Sciatic nerve (tissue), 2 donors: ENCODE results near the gene SYT13. TPM values are rescaled to one million over a fixed set of nuclear protein-coding genes. Genes with fewer than 3 reads are reported as not detected.

Source experiments
- ATAC-seq: fragments of 200-7000 bp; cut with Tn5 transposase; one replicate; pipeline ENCODE4 v1.9.1; 2020; ENCODE audit warnings: mild to moderate bottlenecking, moderate library complexity
- DNase-seq: peaks from one replicate; pipeline ENCODE4 v3.0.0-alpha.2; 2020; ENCODE audit warnings: low spot score
- intact Hi-C: fragments of 100-400 bp; cut with DNase I; formaldehyde crosslinking; loops from one replicate; pipeline ENCODE4 v1.14.2; 2022
- total RNA-seq: library from RNA; stranded (reverse); fragmentation: NEBNext Ultra II Directional; extraction: Animal tissue kit (Norgen Biotek cat#: 25700); gene quantifications from one replicate; pipeline ENCODE4 v1.2.1, GENCODE V29; 2021
- donor health status: DM: no; HTN: no; CAD: no.
- donor health status: DM: no; HTN: no; CAD: no.

Gene SYT13
- total RNA-seq, 1 donor from 2014 or later: not detected

DNA sequence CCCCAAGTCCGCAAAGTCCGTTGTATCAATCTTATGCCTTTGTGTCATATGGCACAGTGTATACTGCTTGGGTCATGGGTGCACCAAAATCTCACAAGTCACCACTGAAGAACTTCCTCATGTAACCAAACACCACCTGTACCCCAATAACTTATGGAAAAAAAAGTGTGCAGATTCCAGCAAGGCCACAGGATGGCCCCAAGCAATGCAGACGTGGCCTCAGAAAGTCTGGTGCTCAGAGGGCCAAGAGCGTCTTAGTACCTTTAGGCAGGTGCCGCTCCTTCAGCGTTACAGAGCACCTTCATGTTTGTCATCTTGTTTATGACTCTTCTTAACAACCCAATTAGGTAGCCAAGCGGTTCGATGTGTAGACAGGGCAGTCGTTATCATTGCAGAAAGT lies 74.4 kb downstream of the SYT13 start:
- DNase-seq: no peak
- intact Hi-C loops: no loop called here
- ATAC-seq: no peak

DNA sequence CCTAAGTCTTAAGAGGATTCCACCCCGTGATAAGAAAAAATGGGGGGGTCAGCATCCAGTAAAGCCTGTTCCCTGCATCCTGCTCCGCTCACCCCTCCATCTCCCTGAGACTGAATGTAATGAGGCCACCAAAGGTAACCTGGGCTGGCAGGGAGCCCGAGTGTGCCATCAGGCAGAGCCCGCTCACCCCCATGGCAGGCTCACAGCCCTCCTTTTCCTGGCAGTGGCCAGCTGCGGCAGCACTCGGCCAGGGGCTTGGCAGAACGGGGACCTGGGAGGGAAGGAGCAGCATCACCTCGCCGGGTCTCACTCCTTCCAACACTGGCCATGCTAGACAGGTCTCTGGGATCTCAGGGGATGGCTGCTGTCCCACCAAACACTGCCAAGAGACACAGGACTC lies 75.3 kb downstream of the SYT13 start:
- intact Hi-C loops: no loop called here

DNA sequence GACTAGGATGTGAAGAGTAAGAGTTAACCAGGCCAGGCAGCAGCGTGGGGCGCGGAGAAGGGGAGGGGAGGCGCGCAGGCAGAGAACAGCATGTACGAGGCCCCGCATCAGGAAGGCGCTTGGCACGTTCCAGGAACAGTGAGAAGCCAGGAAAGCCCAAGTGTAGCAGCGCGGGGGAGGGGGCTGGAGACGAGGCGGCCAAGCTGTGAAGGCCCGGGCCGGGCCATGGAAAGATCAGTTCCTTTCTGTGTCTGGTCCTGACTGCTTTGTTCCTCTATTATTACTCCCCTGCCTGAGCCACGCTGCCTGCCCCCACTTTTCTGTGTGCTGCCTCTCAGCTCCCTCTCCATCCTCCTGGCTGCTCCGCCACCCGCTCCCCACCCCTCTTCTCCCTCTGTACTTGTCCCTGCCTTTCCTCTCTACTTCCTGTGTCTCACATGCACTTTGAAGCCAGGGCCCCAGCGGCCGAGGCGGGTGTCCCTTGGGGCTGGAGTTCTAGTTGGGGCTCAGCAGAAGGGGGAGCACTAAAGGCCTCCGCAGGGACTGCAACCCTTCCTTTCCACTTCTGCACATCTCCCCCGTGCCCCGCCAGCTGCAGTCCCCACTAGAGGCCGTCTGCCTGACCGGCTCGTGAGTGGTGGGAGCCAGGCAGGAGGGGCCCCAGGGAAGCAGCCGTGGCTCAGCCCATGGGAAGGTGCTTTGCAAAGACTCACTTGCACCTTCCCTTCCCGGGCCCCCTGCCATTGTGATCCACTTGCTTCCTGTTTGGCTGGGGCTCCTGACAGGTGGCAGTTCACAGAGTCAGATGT lies 76.0 kb downstream of the SYT13 start:
- intact Hi-C loops: no loop called here
- peak; percentile 95 for ATAC-seq
- peak; percentile 77 for DNase-seq

More for the DNA sequence above, 75.3 kb downstream of the SYT13 start:
- ATAC-seq (no peak), DNase-seq (no peak)

DNA sequence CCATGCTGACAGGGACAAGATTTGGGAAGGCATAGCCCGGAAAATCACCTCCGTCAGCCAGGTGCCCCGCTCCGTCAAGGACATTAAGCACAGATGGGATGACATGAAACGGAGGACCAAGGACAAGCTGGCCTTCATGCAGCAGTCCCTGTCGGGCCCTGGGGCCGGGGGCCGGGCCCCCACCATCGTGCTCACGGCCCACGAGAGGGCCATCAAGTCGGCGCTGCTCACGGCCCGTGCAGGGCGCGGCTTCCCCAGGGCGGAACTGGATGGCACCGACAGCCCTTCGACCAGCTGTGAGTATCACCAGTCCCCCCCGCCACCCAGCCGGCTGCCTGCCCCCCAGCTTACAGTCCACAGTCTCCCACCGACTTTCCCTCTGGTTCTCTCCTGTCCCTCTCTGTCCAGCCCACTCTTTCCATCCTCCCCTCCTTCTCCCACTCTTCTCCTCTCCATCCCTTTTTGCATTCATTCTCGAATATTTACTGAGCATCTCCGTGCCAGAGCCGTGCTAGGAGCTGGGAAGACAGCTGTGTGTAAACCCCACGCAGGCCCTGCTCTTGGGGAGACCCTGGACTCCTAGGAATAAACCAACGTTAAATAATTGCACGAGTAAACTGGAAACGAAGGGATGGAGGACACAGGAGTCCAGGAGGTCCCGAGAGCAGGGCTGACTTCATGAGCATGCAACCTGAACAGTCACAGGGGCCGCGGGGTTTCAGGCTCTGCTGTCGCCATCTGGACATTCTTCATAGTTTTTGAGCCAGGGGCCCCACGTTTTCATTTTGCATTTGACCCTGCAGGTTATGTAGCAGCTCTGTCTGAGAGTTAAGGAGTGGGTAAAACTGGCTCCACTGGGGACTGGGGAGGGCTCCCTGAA lies 76.9 kb downstream of the SYT13 start:
- ATAC-seq (peak; percentile 3), DNase-seq (no peak)
- intact Hi-C loops: no loop called here

DNA sequence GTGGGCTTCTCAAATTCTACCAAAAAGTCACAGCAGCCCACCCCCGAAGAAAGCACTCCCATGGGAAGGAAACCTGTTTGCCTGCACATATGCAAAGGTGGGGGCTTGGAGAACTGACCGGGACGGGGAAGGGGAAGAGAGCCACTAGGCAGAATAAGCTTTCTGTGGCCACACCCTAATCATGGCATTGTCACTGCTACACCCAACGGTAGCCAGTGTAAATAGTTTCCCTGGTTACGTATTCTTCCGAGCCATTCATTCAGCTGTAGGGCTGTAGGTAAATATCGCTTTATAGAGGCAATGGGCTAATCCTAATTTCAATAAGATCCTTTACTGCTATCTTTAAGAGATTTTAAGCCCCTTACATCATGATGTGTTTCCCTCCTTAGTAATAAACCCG lies 78.0 kb downstream of the SYT13 start:
- no peak for DNase-seq
- intact Hi-C loops: no loop called here
- ATAC-seq: no peak

DNA sequence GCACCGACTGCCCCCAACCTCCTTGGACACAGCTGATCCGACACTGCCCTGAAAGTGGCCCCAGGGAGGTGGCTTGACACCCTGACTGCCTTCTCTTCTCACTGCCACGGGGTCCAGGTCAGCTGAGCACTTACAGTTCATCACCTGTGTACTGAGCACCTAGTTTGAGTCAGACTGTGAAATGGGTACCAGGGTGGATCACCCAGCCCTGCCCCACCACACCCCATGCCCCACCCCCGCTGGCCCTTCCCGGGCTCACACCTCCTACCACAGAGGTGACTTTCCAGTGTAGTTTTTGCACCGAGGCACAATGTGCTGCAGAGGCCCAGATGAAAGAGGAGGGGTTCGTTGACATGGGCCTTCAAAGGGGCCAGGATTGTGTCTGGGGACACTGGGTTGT lies 80.2 kb downstream of the SYT13 start:
- no peak for ATAC-seq
- intact Hi-C loops: no loop called here
- DNase-seq: no peak

DNA sequence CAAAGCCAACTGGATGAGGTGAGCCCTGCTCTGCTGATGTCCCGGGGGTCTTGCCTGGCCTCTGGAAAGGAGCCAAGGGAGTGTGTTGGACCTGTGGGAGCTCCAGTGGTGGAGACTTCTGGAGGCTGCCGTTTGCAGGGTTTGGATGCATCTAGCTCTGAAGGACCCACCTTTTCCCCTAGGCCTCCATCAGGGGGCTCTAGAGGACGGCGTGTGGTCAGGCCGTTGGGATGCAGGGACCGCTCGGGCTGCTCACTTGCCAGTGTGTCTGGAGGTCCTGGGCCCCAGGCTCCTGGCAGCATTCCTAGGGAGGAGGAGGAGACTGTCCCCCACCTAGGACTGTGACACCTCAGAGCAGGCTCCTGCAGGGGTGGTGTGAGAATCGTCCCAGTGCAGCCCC lies 81.4 kb downstream of the SYT13 start:
- no peak for DNase-seq
- no peak for ATAC-seq
- intact Hi-C loops: no loop called here

DNA sequence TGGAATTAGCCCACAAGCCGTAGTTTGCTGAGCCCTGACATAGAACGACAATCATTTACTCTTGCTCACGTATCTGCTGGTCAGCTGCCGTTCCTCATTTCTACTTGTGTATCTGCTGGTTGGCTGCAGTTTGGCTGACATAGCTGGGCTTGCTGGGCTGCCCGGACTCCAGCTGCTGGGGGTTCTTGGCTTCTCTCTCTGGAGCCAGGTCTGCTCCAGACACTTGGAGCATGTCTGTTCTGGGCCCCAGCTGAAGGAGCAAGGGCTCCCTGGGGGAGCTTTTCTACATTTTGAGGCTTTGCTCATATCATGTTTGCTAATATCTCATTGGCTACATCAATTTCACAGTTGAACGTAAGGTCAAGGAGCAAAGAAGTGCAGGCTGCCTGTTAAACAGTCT lies 92.4 kb downstream of the SYT13 start:
- DNase-seq (no peak), ATAC-seq (peak; percentile 58)
- intact Hi-C loops: no loop called here

Other genes with a start within 250 kb of the SYT13 start
- 21.6 TPM for gene PRDM11, start 139.7 kb downstream of the SYT13 start, total RNA-seq